Uterus (tissue), 4 donors: ENCODE results near the gene IRAK1. TPM values are rescaled to one million over a fixed set of nuclear protein-coding genes. Genes with fewer than 3 reads are reported as not detected.

ENCODE experiments used
- DNase-seq, 2 donors: peaks; one replicate each; pipeline ENCODE4 v3.0.0-alpha.2; 2019 to 2020
- H3K27ac ChIP-seq, 2 donors: fragments of 200-600 bp; sonication (generic); 1 replicate in 1 of 2; 2 replicates in 1 of 2; pipeline ENCODE4 v1.5.1; 2016 to 2018
- H3K27me3 ChIP-seq, 2 donors: fragments of 200-600 bp; sonication (generic); one replicate each; pipeline ENCODE4 v1.5.1; 2018 to 2019; ENCODE audit warnings: control low read depth in 1 of 2
- H3K36me3 ChIP-seq, 2 donors: fragments of 200-600 bp; sonication (generic); one replicate each; pipeline ENCODE4 v1.5.1; 2019; ENCODE audit warnings: control low read depth in 1 of 2
- H3K4me1 ChIP-seq, 2 donors: fragments of 200-600 bp; sonication (generic); one replicate each; pipeline ENCODE4 v1.5.1; 2018 to 2019; ENCODE audit warnings: control low read depth in 1 of 2
- H3K4me3 ChIP-seq, 2 donors: fragments of 200-600 bp; sonication (generic); 1 replicate in 1 of 2; 2 replicates in 1 of 2; pipeline ENCODE4 v1.5.1; 2018 to 2019; ENCODE audit warnings: mild to moderate bottlenecking in 1 of 2
- H3K9me3 ChIP-seq, 2 donors: fragments of 200-600 bp; sonication (generic); one replicate each; pipeline ENCODE4 v1.5.1; 2019; ENCODE audit warnings: control low read depth in 1 of 2
- CTCF ChIP-seq, 4 experiments: fragments of 200-600 bp in 2 of 4; fragments of 450-650 bp in 2 of 4; sonication (generic) in 2 of 4; IDR thresholded peaks; one replicate each; pipeline ENCODE4 v1.5.1; 2016 to 2019; ENCODE audit warnings: antibody characterized with exemption in 4 of 4, mild to moderate bottlenecking in 2 of 4, moderate library complexity in 1 of 4
- POLR2A ChIP-seq, 2 donors: fragments of 450-650 bp; IDR thresholded peaks; one replicate each; pipeline ENCODE4 v1.6.1; 2016; ENCODE audit warnings: antibody characterized with exemption in 2 of 2, mild to moderate bottlenecking in 1 of 2, moderate library complexity in 1 of 2
- intact Hi-C: fragments of 100-400 bp; cut with DNase I; formaldehyde crosslinking; loops from one replicate; pipeline ENCODE4 v1.15.1; 2023; ENCODE audit warnings: low total_unique reads
- total RNA-seq, 4 donors: library from RNA; depleted of rRNA in 3 of 4; stranded (reverse); fragments of >200 nt in 3 of 4; gene quantifications; one replicate each; pipeline versions ENCODE4 v1.1.0 to v1.2.4, GENCODE V29; 2014 to 2023
- donor health status: DM: yes; HTN: yes; CAD: no.

IRAK1 gene
- total RNA-seq, 4 donors from 2014 or later = 9.7 to 52.6 (median 35.8) TPM

GRCh38 chrX:154026136-154027021, 6.7 kb upstream of the IRAK1 start:
- Histone ChIP-seq H3K27ac (no peak overlapping the region), H3K4me3 (no peak overlapping the region), H3K36me3 (no peaks in the 10 kb centered on the region), H3K9me3 (no peaks in the 10 kb centered on the region), H3K4me1 (no peaks in the 10 kb centered on the region), H3K27me3 (no peaks in the 10 kb centered on the region)
- no peak for DNase-seq
- TF ChIP-seq POLR2A (IDR thresholded peaks at IDR 0.05) (no peak), CTCF (IDR thresholded peaks at IDR 0.05) (no peak)
- intact Hi-C loops = no loop called here

DNA sequence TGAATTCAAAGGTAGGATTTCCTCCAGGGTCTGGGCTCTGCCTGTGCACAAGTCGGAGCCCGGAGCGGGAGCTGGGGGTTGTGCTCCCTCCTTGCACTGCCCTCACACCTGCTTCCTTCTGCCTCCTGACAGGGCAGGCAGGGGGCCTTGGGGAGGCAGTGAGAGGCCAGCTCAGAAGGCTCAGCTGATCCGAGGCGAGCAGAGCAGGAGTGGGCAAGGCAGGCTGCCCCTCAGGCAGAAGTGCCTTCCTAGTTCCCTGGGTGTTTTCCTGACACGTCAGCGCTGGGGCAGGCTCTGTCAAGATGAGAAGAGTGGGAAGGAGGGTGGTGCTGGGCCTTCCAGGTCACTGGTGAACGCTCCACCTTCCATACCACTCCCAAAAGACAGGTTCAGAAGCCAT, 5.5 kb upstream of the IRAK1 start:
- intact Hi-C loops = no loop called here
- H3K4me1 ChIP-seq = no peaks in the 10 kb centered on the region
- no peak for TF ChIP-seq POLR2A (IDR thresholded peaks at IDR 0.05)
- TF ChIP-seq CTCF (IDR thresholded peaks at IDR 0.05) = no peak

DNA sequence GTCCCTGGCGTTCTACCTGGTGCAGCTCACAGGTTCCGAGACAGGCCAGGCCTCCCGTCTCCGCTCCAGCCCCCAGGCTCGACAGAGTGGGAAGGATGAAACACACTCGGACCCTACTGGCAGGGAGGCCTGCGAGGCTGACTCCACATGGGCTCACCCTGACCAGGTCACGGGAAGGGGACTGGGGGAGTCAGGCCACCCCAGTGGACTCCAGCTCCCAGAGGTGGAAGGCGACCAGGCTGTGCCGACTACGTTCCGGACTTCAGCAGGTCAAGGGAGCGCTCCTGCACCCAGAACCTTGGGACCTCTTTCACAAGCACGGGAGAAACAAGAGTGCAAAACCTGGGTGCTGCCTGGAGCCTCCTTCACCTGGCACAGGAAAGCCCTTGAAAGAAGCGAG, 4.6 kb upstream of the IRAK1 start:
- TF ChIP-seq POLR2A (IDR thresholded peaks at IDR 0.05) = no peak
- no peak for TF ChIP-seq CTCF (IDR thresholded peaks at IDR 0.05)
- intact Hi-C loops = no loop called here

More for the DNA sequence above, 5.5 kb upstream of the IRAK1 start:
- Histone ChIP-seq H3K36me3 (no peaks in the 10 kb centered on the region), H3K4me3 (no peak overlapping the region), H3K27ac (no peak overlapping the region), H3K9me3 (no peaks in the 10 kb centered on the region), H3K27me3 (no peaks in the 10 kb centered on the region)
- DNase-seq = no peak

DNA sequence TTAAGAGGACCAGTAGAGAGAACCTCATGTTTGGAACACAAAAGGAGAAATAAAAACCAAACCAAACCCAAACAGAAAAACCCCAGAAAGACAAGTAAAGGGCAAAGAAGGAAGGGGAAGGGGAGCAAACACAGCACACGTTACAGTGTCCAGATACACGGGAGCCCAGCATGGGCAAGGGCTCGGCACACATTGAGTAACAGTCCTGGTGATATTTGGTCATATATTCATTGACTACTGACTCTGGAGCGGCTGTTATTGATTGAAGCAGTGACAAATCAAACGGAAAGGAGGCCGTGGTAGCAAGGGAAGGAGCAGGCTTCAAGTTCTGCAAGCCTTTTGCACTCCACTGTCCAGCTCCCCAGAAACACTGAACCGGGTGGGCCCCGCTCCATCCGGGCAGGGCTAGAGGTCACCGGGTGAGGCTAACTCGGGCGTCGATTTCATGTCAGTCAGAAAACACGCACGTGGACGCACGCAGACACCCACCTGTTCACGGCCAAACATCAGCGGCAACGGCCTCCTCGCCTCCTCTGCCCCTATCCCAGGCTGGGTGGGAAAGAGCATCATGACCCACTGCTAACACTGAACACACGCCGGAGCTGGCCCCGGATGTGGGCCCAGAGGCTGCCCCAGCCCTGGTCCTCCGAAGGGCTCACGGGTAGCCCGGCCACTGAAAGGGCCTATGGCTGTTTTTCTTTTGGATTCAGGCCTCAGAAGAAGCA, 3.7 kb upstream of the IRAK1 start:
- DNase-seq = no peak
- intact Hi-C loops = no loop called here
- no peaks in the 10 kb centered on the region for H3K36me3 ChIP-seq
- H3K27me3 ChIP-seq = no peaks in the 10 kb centered on the region
- TF ChIP-seq POLR2A (IDR thresholded peaks at IDR 0.05) (no peak), CTCF (IDR thresholded peaks at IDR 0.05) (no peak)
- no peaks in the 10 kb centered on the region for H3K9me3 ChIP-seq
- H3K27ac ChIP-seq = no peak overlapping the region
- H3K4me3 ChIP-seq = no peak overlapping the region
- H3K4me1 ChIP-seq = no peaks in the 10 kb centered on the region

More for the DNA sequence above, 4.6 kb upstream of the IRAK1 start:
- H3K9me3 ChIP-seq = no peaks in the 10 kb centered on the region
- DNase-seq = no peak
- H3K4me1 ChIP-seq = no peaks in the 10 kb centered on the region
- H3K27me3 ChIP-seq = no peaks in the 10 kb centered on the region
- no peak overlapping the region for H3K4me3 ChIP-seq
- no peaks in the 10 kb centered on the region for H3K36me3 ChIP-seq
- H3K27ac ChIP-seq = no peak overlapping the region

DNA sequence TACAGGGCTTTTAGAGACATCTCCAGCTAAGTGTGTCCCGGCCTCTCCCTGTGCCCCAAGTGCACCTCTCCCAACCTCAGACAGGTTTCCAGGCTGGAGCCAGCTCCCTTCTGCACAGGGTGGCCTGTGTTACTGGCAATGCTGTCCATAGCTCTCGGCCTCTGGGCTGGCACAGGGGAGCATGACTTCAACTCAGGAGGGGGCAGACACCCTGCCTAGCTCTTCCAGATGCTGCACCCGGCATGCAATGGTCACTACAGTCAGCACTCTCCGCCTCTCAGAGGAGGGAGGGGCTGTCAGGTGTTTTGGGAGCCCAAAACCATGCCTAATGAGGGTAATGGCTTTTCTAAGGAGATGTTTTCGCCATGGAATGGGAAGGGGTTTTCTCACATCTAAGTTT, 2.4 kb upstream of the IRAK1 start:
- Histone ChIP-seq H3K9me3 (no peaks in the 10 kb centered on the region), H3K4me3 (no peak overlapping the region), H3K4me1 (no peaks in the 10 kb centered on the region), H3K27ac (no peak overlapping the region), H3K36me3 (no peaks in the 10 kb centered on the region), H3K27me3 (no peaks in the 10 kb centered on the region)
- TF ChIP-seq POLR2A (IDR thresholded peaks at IDR 0.05) (no peak), CTCF (IDR thresholded peaks at IDR 0.05) (no peak)
- intact Hi-C loops = no loop called here
- no peak for DNase-seq
